GM19240 (cell line): ENCODE data around the gene C19orf67.

ENCODE experiments used
- DNase-seq: peaks from one replicate; pipeline ENCODE4 v3.0.0; 2011; ENCODE audit warnings: low spot score; ENCODE audit not compliant: insufficient read length

C19orf67 gene

DNA sequence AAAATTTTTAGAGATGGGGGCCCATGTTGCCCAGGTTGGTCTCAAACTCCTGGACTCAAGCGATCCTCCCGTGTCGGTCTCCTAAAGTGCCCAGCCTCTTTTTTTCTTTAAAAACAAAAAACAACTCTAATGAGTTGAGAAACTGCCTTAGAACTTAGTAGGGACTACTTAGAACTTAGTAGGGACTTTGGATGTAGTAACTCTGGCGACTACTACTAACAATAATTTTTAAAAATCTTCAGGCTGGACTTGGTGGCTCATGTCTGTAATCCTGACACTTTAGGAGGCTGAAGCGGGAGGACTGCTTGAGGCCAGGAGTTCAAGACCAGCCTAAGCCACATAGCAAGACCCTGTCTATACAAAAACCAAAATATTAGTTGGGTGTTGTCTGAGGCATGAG is 515 bp upstream of the C19orf67 start:
- no peak for DNase-seq

DNA sequence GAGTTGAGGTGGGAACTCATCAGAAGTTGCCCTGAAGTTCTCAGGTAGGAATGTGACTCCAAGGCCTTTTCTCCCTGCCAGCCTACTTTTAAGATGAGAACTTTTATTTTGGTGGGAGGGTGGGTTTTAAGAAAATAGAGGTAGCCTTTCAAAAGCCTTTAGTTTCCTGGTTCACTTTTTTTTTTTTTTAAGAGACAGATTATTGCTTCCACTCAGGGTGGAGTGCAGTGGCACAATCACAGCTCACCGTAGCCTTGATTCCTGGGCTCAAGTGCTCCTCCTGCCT is 3.0 kb downstream of the C19orf67 start:
- DNase-seq, result no peak

DNA sequence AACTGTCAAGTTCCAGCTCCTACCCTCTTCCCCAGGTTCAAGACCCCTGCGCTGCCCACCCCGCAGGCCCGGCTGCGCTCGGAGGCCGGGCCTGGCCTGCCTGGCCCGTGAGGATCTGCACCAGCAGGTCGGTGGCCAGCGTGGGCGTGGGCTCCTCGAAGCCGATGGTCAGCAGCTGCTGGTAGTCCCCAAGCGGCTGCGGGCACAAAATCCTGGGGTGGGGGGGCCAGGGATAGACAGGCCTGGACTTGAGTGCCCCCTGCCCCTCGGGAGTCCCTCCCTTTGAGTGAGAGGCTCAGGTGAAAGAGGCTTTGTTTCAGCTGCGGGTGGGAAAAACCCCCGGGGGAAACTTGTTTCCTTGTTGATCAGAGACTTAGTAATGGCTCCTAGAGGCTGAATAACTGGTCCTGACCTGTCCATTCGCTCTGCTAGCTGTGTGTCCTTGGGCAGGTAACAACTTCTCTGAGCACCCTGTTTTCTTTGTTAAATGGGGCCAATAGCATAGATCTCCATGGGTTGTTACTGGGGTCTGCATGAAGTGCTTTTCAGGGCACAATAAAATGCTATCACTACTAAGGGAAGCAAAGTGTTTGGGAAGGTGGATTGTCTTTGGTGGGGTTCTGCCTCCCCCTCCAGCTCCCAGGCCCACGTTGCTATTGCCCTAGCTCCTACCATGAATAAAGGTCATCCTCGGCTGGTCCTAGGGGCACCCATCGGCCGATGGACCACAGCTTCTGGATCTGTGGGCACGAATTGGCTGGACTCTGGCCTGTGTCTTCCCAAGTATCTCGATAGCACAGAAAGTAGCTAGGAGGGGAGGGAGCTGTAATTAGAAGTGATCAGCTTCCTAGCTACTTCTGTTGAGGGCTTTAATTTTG is 3.5 kb downstream of the C19orf67 start:
- DNase-seq, result no peak

DNA sequence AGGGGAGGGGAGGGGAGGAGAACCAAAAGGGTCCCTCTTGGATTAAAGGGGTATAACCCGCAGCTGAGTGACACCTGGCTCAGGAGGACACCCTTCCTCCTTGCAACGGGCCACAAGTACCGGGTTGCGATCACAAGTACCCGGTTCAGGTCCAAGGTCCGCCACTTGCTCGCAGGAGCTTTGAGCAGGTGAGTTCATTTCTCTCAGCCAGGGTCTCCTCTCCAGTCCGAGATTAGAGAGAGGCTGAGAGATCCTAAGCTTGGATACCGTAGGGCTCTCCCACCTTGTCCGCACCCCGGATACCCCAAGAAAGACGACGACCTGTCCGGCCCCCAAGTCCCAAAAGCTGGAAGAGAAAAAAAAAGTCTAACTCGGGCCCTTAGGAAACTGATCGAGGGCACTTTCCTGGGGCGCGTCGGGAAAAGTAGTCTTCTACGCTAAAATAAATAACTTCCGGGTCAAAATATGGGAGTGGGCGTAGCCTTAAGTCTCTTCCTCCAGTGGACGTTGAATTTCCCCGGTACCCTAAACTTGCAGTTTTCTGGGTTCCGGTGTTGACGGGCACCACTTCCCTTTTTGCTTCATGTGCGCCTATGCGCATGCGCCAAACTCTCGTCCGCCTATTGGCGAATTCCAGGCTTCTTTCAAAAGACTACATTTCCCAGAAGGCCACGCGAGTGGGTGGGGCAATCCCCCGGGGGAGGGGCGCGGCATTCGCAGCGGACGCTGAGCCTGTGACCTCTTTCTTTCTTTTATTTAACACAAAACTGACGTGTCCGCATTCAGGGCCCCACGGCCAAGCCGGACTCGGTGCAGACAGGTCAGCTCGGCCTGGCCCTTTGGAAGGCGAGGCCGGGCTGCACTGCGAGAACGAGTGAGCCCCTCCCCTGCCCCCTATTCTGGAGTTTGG is 4.4 kb downstream of the C19orf67 start:
- peak; percentile 100 for DNase-seq

DNA sequence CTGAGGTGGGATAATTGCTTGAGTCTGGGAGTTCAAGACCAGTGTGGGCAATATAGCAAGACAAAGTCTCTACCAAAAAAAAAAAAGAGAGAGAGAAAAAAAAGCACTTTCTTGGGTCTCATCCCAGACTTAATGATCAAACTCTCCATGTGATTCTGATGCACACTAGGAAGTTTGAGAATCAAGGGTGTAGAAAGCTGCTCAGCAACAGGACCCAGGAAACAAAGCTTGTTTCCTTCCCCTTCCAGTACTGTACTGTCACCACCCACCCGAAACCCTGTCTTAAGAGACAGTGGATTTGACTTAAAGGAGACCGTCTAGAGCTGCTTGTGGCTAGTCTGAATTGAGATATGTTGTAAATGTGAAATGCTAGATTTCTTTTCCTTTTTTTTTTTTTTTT is 7.2 kb downstream of the C19orf67 start:
- no peak for DNase-seq

DNA sequence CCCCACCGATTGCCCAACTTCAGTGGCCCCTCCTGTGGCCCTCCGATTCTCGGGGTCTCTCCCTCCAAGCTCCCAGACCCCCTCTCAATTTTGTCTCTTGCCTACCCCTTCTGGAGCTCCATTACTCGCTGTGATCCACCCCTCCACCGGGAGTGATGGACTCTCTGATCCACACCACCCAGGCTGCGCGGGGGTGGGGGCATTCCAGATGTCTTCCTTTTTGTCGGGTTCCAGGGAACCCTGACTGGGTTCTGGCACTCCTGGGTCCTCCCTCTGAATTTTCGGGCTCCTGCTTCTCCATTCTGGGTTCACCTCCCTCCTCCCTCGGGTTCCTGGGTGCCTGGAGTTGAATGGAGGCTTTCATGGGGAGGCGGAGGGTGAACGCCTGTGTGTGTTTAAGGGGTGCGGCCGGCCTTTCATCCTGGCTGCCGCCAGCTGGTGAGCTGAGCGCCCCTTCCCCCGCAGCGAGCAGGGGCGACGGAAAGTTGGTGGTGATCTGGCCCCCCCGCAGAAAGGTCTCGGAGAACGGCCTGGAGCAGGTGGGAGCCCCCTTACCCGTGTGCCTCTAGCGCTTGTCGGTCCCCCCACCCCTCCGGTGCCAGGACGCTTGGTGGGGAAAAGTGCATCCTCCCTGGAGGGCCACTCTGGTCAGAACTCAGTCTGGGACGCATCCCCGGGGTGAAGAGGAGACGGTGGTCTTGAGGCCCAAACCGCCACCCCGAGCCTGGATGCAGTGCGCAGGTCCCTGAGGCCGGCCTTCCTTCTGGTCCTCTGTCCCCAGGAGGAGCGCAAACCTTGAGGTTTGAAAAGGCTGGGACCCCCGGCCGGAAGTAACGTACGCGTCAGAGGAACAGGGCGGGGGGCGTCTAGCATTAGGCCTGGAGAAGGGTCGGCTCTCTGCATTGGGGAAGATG is 11.4 kb downstream of the C19orf67 start:
- no peak for DNase-seq

DNA sequence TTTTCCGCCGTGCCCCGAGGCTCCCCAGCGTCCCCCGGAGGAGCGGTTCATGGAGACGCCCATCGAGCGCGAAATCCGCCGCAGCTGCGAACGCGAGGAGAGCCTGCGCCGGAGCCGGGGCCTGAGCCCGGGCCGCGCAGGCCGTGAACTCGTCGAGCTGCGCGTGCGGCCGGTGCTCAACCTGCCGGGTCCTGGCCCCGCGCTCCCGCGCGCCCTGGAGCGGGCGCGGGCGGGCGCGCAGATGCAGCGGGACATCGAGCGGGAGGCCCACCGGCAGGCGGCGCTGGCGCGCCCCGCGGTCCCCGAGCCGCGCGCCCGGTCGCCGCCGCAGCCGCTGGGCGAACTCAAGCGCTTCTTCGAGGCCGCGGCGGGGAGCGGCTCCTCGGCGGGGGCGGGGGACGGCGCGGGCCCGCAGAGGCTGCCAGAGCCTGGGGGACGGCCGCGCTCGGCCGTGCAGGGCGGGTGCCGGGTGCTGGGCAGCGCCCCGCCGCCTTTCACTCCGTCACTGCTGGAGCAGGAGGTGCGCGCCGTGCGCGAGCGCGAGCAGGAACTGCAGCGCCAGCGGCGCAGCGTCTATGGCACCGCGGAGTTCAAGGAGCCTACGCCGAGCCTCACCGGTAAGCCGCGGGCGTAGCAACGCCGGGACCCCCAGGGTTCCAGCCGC is 12.2 kb downstream of the C19orf67 start:
- DNase-seq, result no peak

DNA sequence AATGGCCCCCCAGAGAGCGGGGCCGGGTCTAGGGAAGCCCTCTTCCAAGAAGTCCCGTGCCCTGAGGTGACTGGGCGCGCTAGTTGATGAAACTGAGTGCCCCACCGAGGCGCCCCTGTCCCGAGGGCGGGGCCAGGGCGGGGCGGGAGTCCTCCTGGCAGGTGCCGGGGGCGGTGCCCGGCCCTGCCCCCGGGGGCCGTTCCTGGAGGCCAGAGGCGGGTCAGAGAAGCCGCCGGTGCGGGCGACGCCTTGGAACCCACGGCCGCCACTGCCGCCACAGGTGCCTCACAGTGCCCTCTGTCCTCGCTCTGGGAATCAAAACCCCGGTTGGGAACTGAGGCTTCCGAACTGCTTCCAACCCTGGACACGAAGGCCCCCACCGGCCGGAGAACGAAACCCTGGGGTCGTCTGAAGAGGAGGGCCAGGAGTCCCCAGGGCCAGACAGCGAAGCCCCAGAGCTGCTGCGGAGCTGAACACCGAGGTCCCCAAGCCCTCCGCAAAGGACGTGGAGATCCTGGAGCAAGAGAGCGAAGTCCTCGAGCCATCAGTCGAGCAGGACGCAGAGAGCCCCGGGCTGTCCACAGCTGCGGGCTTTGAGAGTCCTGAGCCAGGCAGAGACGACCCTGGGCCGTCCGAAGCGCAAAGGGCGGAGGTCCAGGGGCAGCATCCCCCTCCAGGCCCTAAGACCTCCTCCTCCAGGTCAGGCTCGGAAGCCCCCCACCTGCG is 12.9 kb downstream of the C19orf67 start, which contains the start of gene MISP3:
Gene MISP3 (plus strand): TSS at position 252 of the 726 bp plus-strand sequence. CDS start 524 bp downstream, outside the sequence.
- no peak for DNase-seq

DNA sequence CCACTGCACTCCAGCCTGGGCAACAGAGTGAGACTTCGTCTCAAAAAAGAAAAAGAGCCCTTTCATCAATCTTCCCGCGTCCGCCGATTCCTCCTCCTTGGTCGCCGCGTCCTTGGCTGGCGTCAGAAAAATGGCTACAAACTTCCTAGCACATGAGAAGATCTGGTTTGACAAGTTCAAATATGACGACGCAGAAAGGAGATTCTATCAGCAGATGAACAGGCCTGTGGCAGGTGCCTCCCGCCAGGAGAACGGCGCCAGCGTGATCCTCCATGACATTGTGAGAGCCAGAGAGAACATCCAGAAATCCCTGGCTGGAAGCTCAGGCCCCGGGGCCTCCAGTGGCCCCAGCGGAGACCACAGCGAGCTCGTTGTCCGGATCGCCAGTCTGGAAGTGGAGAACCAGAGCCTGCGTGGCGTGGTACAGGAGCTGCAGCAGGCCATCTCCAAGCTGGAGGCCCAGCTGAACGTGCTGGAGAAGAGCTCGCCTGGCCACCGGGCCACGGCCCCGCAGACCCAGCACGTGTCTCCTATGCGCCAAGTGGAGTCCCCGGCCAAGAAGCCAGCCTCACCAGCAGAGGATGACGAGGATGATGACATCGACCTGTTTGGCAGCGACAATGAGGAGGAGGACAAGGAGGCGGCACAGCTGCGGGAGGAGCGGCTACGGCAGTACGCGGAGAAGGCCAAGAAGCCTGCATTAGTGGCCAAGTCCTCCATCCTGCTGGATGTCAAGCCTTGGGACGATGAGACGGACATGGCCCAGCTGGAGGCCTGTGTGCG is 15.1 kb downstream of the C19orf67 start:
- DNase-seq, result no peak

DNA sequence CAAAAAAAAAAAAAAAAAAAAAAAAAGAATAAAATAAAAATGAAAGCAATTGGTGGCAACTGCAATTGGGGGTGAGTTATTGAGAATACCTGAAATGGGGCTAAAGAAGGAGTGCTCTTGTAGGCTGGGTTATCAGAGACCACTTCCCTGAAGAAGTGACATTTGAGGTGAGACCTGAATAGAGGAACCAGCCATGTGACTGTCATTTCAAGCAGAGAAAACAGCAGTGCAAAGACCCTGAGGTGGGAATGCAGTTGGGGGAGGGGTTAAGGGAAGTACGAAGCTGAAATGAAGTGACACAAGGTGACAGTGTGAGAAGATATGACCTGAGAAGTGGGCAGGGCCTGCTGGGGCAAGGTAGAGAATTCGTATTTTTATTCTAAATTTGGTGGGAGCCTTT is 19.4 kb downstream of the C19orf67 start:
- no peak for DNase-seq

DNA sequence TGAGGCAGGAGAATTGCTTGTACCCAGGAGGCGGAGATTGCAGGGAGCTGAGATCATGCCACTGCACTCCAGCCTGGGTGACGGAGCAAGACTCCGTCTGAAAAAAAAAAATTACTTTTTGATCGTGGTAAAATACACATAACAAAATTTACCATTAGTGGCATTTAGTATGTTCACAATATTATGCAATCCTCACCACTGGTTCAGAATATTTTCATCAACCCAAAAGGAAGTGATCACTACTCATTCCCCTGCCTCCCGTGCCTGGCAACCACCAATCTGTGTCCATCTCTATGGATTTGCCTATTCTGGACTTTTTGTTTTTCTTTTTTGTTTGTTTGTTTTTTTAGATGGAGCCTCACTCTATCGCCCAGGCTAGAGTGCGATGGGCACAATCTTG is 22.5 kb downstream of the C19orf67 start:
- DNase-seq, result no peak

DNA sequence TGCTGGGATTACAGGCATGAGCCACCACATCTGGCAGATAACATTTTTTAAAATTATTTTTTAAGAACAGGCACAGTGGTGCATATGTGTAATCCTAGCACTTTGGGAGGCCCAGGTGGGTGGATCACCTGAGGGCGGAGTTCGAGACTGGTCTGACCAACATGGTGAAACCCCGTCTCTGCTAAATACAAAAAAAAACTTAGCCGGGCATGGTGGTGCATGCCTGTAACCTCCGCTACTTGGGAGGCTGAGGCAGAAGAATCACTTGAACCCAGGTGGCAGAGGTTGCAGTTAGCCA is 23.1 kb downstream of the C19orf67 start:
- no peak for DNase-seq

DNA sequence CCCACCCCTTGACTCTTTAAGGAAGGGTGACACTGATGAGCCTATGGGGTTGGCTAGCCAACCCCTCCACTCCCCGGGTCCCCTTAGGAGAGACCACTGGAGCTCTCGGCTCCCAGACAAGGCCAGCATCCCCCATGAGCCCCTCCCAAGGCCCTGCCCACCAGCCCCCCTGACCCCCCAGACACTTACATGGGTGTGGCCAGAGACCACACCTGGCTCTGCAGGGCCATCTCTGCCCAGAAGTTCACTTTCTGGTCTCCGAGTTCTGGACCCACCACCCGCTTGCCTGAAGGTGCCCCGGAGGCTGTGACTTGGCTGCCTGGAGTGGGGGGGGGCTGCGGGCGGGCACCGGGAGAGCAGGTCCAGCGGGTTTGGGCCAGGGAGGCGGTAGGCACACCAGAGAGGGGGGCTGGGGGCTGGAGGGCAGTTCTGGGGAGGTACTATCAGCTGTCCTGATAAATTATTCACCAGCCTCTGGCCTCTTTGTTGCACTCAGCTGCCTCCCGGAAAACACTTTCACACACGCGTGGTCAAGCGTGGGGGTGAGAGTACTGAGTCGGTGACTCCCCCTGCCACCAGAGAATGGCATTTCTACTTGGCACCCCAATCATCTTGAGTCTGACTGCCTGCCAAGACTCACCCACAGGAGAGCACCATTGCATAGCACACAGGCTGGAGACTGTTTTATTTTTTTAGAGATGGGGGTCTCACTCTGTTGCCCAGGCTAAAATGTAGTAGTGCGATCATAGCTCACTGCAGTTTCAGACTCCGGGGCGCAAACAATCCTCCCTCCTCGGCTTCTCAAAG is 23.6 kb downstream of the C19orf67 start, which contains the start of gene PALM3:
Gene PALM3 (minus strand): TSS at position 326 of the 807 bp plus-strand sequence. CDS start 96 bp downstream, at position 230.
- DNase-seq, result no peak

DNA sequence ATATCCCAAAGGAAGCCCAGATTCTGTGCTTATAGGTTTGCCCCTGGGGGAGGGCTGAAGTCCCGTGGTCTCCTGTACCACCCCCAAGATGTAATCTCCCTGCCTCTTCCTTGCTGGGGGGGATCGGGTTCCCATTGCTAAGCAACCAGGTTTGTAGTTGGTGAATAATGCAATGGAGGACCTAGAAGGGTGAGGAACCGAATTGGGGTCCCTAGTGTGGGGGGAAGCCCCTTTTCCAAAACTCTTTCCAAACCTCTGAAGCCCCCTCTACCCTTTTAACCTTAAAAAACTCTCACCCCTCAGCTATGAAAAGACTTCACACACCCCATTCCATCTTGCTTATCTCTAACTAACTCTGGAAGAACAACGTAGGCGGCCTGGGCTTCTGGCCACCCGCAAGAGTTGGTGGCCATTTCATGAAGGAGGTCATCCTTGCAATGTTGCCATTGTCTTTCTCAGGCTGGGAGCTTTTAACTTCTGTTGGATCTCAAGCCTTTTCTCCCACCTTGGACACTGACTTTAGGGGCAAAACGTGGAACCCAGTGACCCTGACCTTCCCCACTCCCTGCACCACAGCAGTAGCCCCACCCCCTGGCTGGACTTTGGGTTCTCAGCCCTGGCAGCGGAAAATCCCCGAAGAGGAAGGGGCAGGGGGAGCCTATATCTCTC is 24.4 kb downstream of the C19orf67 start:
- no peak for DNase-seq

DNA sequence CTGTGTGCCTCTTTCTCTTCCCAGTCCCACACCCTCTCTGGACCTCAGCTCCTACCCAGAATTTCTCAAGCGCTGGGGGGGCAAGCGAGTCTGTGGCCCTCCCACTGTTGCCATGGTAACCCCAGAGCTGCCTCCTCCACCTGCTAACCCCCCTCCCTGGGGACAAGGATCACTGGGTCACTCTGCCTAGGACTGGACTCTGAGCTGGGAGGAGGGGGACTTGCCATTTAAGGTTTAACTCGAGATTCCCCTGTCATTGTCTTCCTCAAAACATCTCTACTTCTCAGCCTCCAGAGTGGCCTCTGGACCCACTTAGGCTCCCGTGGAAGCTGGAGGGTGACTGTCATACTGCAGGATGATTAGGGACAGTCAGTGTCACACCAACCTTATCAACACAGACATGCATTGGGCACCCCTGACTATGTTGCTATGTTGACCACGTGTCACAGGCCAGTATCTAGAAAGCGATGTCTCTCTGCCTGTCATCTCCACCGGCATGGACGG is 25.9 kb downstream of the C19orf67 start:
- no peak for DNase-seq

DNA sequence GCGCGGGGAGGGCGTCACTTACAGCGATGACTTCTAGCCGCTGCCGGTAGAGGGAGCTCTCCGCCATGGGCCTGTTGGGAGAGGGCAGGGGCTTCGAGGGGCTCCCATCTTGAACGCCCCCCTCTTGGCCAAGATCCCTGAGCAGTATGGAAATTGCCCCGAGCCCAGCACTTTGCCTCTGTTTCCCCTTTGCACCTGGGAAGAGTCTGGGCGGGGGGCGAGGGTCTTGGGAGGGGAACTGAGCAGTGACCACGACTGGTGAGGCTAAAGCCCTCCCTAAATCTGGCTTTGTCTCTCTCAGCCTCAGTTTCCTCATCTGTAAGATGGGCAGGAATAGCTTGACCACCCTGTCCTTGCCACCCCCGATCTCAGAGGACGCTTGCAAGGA is 26.5 kb downstream of the C19orf67 start:
- DNase-seq, result peak; percentile 48

DNA sequence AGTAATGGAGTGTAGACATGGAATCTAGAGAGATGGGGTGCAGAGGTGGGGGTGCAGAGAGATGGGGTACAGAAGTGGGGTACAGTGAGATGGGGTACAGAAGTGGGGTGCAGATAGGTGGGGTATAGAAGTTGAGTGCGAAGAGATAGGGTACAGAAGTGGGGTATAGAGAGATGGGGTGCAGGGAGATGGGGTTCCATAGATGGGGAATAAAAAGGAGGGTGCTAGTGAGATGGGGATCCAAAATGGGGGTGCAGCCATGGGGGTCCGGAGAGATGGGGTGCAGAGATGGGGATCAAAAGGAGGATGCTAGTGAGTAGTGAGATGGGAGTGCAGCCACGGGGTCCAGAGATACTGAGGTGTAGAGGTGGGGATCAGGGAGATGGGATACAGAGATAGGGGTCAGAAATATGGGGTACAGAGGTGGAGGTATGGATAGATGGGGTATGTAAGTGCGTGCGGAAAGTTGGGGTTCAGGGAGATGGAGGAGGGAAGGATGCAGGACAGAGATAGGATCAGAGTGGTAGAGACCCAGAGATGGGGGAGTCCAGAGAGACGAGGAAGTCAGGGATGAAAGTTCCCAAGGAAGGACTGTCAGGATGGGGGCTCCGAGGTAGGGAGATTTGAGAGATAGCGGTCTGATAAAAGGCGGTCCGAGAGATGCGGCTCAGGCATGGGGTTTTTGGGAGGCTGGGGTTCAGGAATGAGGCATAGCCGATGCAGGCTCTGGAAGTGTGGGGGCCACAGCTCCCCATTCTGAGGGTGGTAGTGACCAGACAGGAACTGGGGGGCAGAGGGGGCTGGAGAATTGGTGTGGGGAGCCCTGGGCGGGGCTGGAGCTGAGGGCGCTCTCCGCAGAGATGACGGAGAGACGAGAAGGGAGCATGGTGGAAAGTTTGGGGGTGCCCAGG is 27.1 kb downstream of the C19orf67 start:
- no peak for DNase-seq
